GM12878 (cell line): ENCODE data around the gene MAGI2.

Source experiments
- CREB1 ChIP-seq: IDR thresholded peaks from 2 replicates; pipeline ENCODE4 v1.6.1; 2012; ENCODE audit warnings: low read depth, mild to moderate bottlenecking, inconsistent platforms
- EZH2 ChIP-seq: IDR thresholded peaks from 2 replicates; pipeline ENCODE4 v1.6.1; 2012; ENCODE audit warnings: low read depth, mild to moderate bottlenecking, control low read depth, inconsistent platforms, low read length, borderline replicate concordance; ENCODE audit not compliant: control insufficient read depth
- HDAC6 ChIP-seq: fragments of 200-600 bp; sonication (generic); IDR thresholded peaks from one replicate; pipeline ENCODE4 v1.8.0; 2017; ENCODE audit warnings: antibody characterized with exemption; ENCODE audit not compliant: unreplicated experiment
- NFIC ChIP-seq: IDR thresholded peaks from 2 replicates; pipeline ENCODE4 v1.6.1; 2012; ENCODE audit warnings: low read depth, mild to moderate bottlenecking, inconsistent platforms, low read length, moderate library complexity
- POLR2AphosphoS5 ChIP-seq: IDR thresholded peaks from 2 replicates; pipeline ENCODE4 v1.6.1; 2011; ENCODE audit warnings: mild to moderate bottlenecking, low read length, inconsistent platforms
- SP1 ChIP-seq: IDR thresholded peaks from one replicate; pipeline ENCODE4 v1.6.1; 2011; ENCODE audit warnings: low read depth, low read length
- SUZ12 ChIP-seq: fragments of 200-600 bp; sonication (generic); IDR thresholded peaks from one replicate; pipeline ENCODE4 v1.6.1; 2018; ENCODE audit warnings: antibody characterized with exemption, mild to moderate bottlenecking; ENCODE audit not compliant: unreplicated experiment
- TF ChIP-seq, protein P1 (sequence below), 3 experiments: IDR thresholded peaks in 2 of 3; conservative IDR thresholded peaks in 1 of 3; 2 replicates each; pipeline ENCODE4 v1.5.1; 2011; ENCODE audit warnings: low read depth in 3 of 3, low read length in 3 of 3, mild to moderate bottlenecking in 3 of 3, control low read depth in 2 of 3, moderate library complexity in 2 of 3, inconsistent platforms in 1 of 3, mixed read lengths in 1 of 3; ENCODE audit not compliant: control insufficient read depth in 2 of 3, insufficient read depth in 1 of 3; ENCODE audit errors: extremely low read depth in 1 of 3

- no peak for TF ChIP-seq EZH2
- no peak for TF ChIP-seq SUZ12
- no peak for TF ChIP-seq NFIC
- TF ChIP-seq HDAC6: no peak
- no peak for TF ChIP-seq SP1
- TF ChIP-seq CREB1: no peak
- TF ChIP-seq POLR2AphosphoS5: no peak
- TF ChIP-seq, protein P1, sequence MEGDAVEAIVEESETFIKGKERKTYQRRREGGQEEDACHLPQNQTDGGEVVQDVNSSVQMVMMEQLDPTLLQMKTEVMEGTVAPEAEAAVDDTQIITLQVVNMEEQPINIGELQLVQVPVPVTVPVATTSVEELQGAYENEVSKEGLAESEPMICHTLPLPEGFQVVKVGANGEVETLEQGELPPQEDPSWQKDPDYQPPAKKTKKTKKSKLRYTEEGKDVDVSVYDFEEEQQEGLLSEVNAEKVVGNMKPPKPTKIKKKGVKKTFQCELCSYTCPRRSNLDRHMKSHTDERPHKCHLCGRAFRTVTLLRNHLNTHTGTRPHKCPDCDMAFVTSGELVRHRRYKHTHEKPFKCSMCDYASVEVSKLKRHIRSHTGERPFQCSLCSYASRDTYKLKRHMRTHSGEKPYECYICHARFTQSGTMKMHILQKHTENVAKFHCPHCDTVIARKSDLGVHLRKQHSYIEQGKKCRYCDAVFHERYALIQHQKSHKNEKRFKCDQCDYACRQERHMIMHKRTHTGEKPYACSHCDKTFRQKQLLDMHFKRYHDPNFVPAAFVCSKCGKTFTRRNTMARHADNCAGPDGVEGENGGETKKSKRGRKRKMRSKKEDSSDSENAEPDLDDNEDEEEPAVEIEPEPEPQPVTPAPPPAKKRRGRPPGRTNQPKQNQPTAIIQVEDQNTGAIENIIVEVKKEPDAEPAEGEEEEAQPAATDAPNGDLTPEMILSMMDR (IDR thresholded peaks at IDR 0.05 in 2 of 3, conservative IDR thresholded peaks at IDR 0.05 in 1 of 3; ENCODE audit: control insufficient read depth in 2 of 3, extremely low read depth in 1 of 3, insufficient read depth in 1 of 3, low read depth in 3 of 3, low read length in 3 of 3): no peak
These were observed 832.5 kb downstream of the MAGI2 start for GRCh38 chr7:78620920-78621319.
